Lung (tissue), 12 donors: Measurements from ENCODE around the gene LNX1. TPM values are rescaled to one million over a fixed set of nuclear protein-coding genes. Genes with fewer than 3 reads are reported as not detected.

Experiments
- ATAC-seq: fragments of 200-7000 bp; cut with Tn5 transposase; one replicate; pipeline ENCODE4 v1.9.1; 2020; ENCODE audit warnings: moderate number of reproducible peaks; ENCODE audit not compliant: insufficient read depth, low FRiP score
- DNase-seq, 3 donors: peaks; one replicate each; pipeline ENCODE4 v3.0.0-alpha.2; 2013 to 2017
- H3K27ac ChIP-seq, 2 donors: one replicate each; pipeline ENCODE4 v1.5.1; 2013; ENCODE audit warnings: mild to moderate bottlenecking in 2 of 2, moderate library complexity in 2 of 2, control low read depth in 1 of 2, inconsistent platforms in 1 of 2, low read depth in 1 of 2, low read length in 1 of 2
- H3K27me3 ChIP-seq, 3 donors: one replicate each; pipeline ENCODE4 v1.5.1; 2013; ENCODE audit warnings: low read length in 2 of 3; ENCODE audit not compliant: control insufficient read depth in 3 of 3, insufficient read depth in 3 of 3
- H3K36me3 ChIP-seq, 4 donors: one replicate each; pipeline ENCODE4 v1.5.1; 2013; ENCODE audit warnings: low read length in 4 of 4, mild to moderate bottlenecking in 1 of 4, moderate library complexity in 1 of 4; ENCODE audit not compliant: control insufficient read depth in 4 of 4, insufficient read depth in 4 of 4
- H3K4me1 ChIP-seq, 5 donors: one replicate each; pipeline ENCODE4 v1.5.1; 2013; ENCODE audit warnings: low read length in 5 of 5, mild to moderate bottlenecking in 2 of 5, moderate library complexity in 1 of 5; ENCODE audit not compliant: control insufficient read depth in 5 of 5, insufficient read depth in 5 of 5
- H3K4me3 ChIP-seq: one replicate; pipeline ENCODE4 v1.5.1; 2013; ENCODE audit warnings: mild to moderate bottlenecking, control low read depth, moderate library complexity
- H3K9ac ChIP-seq, 2 donors: one replicate each; pipeline ENCODE4 v1.5.1; 2013; ENCODE audit warnings: low read length in 2 of 2, control low read depth in 1 of 2; ENCODE audit not compliant: insufficient read depth in 1 of 2
- H3K9me3 ChIP-seq, 4 donors: one replicate each; pipeline ENCODE4 v1.5.1; 2013; ENCODE audit warnings: low read length in 3 of 4, mild to moderate bottlenecking in 1 of 4, moderate library complexity in 1 of 4; ENCODE audit not compliant: control insufficient read depth in 4 of 4, insufficient read depth in 3 of 4
- whole genome bisulfite sequencing, 2 donors: extraction: QIAGEN DNeasy Blood & Tissue Kit; methylation state at CpG; one replicate each; pipeline ENCODE4 v1.1.7; 2013; 5-methylcytosine and 5-hydroxymethylcytosine counted together
- polyA plus RNA-seq, 2 donors: library from polyadenylated mRNA; stranded (reverse); fragments of 200-250 nt; gene quantifications; one replicate each; pipeline ENCODE4 v1.2.1, GENCODE V29; 2013
- total RNA-seq, 2 donors: library from RNA; depleted of rRNA in 1 of 2; stranded (reverse); fragments of >200 nt in 1 of 2; gene quantifications; one replicate each; pipeline ENCODE4 v1.2.1, GENCODE V29; 2014 to 2021
- TF ChIP-seq, protein P1 (sequence below): IDR thresholded peaks from 2 replicates; pipeline ENCODE4 v1.5.1; 2012; ENCODE audit warnings: mild to moderate bottlenecking; ENCODE audit errors: control extremely low read depth, extremely low read depth
- donor health status: control.
- donor health status: control.
- donor health status: Bipolar disorder and iron deficiency.
- donor health status: healthy.
- donor health status: DM: yes; HTN: yes; CAD: no.

LNX1 gene
- total and polyA plus RNA-seq, 4 donors, result 1.4 to 5.2 (median 3.2) TPM

DNA sequence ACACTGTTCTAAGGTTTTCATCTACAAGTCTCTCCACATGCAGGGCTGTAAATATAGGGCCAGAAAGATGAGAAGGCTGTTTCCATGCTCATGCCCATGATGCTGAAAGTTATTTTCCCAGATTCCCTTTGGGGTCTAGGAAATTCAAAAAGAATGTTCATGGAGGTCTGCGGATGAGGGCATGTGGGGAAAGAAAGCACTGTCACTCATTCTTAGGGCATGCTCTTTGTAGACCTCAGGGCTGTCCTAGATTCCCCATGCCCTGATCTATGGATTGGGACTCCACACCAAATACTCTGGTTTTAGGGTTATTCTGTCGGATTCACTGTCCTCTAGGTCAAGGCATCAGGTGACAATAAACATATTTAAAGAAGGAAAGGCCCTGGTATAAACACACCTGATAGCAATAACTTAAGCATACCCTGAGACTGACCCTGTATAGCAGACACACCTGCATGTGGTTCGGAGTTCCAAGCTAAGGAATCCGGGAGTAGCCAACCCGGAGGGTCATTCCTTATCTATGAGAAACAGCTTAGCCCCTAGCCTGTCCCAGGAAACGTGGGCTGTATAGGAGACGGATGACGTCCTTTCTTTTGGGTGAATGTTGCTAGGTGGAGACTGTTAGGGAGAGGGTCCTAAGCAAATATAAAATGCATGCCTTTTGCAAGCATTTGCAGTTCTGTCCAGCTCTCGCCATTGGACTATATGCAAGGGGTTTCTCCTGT, 37.6 kb downstream of the LNX1 start:
- Histone ChIP-seq H3K36me3 (no peaks in the 10 kb centered on the region), H3K27me3 (no peaks in the 10 kb centered on the region), H3K4me3 (no peak overlapping the region), H3K9ac (no peak overlapping the region), H3K9me3 (peaks cover 0 to under 1% (median 0%) of the 10 kb centered on the region in 4 donors), H3K27ac (no peak overlapping the region), H3K4me1 (peaks cover 0 to 11% (median 4%) of the 10 kb centered on the region in 5 donors)
- ATAC-seq (no peak), DNase-seq (no peak)
- 94 to 98% methylated on average over 9 of the region's 9 CpGs for WGBS, 2 donors
- TF ChIP-seq, protein P1, sequence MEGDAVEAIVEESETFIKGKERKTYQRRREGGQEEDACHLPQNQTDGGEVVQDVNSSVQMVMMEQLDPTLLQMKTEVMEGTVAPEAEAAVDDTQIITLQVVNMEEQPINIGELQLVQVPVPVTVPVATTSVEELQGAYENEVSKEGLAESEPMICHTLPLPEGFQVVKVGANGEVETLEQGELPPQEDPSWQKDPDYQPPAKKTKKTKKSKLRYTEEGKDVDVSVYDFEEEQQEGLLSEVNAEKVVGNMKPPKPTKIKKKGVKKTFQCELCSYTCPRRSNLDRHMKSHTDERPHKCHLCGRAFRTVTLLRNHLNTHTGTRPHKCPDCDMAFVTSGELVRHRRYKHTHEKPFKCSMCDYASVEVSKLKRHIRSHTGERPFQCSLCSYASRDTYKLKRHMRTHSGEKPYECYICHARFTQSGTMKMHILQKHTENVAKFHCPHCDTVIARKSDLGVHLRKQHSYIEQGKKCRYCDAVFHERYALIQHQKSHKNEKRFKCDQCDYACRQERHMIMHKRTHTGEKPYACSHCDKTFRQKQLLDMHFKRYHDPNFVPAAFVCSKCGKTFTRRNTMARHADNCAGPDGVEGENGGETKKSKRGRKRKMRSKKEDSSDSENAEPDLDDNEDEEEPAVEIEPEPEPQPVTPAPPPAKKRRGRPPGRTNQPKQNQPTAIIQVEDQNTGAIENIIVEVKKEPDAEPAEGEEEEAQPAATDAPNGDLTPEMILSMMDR, result no peak

DNA sequence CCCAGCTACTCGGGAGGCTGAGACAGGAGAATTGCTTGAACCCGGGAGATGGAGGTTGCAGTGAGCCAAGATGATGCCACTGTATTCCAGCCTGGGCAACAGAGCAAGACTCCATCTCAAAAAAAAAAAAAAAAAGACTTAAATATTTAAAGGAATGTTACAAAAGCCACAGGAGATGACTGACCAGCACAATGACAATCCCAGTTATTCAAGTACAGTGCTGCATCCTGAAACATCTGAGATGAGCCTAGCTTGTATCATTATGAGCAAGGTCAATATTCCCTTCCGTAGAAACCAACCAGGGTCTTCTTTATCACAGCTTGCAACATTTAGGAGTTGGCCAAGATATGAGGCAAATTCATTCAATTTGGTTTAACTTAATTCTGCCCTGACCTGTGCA, 38.6 kb downstream of the LNX1 start:
- TF ChIP-seq, protein P1, result no peak
- no peak overlapping the region for H3K4me3 ChIP-seq
- WGBS, 2 donors, result 81 to 98% methylated on average over 3 of the region's 3 CpGs

DNA sequence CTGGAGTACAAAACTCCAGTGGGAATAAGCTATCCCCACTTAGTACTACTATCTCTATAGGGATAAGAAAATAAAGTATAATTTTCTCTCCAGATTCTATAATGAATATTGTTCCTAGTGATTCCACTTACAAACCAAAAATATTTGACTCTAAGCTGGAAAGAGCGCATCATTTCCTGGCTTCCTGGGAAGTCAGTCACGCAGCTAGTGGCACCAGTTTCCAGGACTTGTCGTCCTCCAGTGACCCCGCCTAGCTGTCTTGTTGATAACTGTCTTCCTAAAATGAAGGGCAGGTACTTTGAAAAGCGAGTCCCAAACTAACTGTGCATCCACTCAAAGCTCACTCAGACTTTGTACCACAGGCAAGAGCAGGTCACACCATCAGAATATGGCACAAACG, 39.3 kb downstream of the LNX1 start:
- Histone ChIP-seq H3K9ac (no peak overlapping the region), H3K27me3 (no peaks in the 10 kb centered on the region), H3K4me3 (no peak overlapping the region), H3K36me3 (no peaks in the 10 kb centered on the region), H3K4me1 (peaks cover 0 to 6% (median 4%) of the 10 kb centered on the region in 5 donors), H3K27ac (no peak overlapping the region), H3K9me3 (peaks cover 0 to 3% (median 0%) of the 10 kb centered on the region in 4 donors)
- peak in 1 of 3 donors; percentile 19 for DNase-seq
- WGBS, 2 donors, result 76 to 83% methylated on average over 6 of the region's 6 CpGs
- TF ChIP-seq, protein P1, result no peak
- no peak for ATAC-seq

More for the DNA sequence above, 38.6 kb downstream of the LNX1 start:
- ATAC-seq (no peak), DNase-seq (no peak)
- no peak overlapping the region for H3K9ac ChIP-seq
- no peaks in the 10 kb centered on the region for H3K36me3 ChIP-seq
- no peaks in the 10 kb centered on the region for H3K27me3 ChIP-seq
- peaks cover 0 to 9% (median 4%) of the 10 kb centered on the region in 5 donors for H3K4me1 ChIP-seq
- no peak overlapping the region for H3K27ac ChIP-seq
- H3K9me3 ChIP-seq, result peaks cover 0 to 3% (median 0%) of the 10 kb centered on the region in 4 donors
